Camera-type eye (tissue), 1 donor: ENCODE data around the gene OR56B4. TPM values are rescaled to one million over a fixed set of nuclear protein-coding genes. Genes with fewer than 3 reads are reported as not detected.

Experiments used
- total RNA-seq: library from RNA; depleted of rRNA; stranded (reverse); fragments of >200 nt; gene quantifications from one replicate; pipeline ENCODE4 v1.2.3, GENCODE V29; 2014

The OR56B4 gene
- not detected for total RNA-seq

GRCh38 chr11:6107384-6107783 is at the start of gene OR56B4:
Gene OR56B4 (plus strand): TSS chr11:6107684. CDS start chr11:6107779, 95 bp downstream.

Other genes starting within 250 kb of the OR56B4 start
- gene OR52E8, start 250.0 kb upstream of the OR56B4 start, total RNA-seq = not detected
- not detected for gene OR52E4, start 227.1 kb upstream of the OR56B4 start, total RNA-seq
- gene OR52E5, start 214.5 kb upstream of the OR56B4 start, total RNA-seq = not detected
- gene OR56A3, start 165.4 kb upstream of the OR56B4 start, total RNA-seq = not detected
- gene OR56A5, start 139.2 kb upstream of the OR56B4 start, total RNA-seq = not detected
- gene OR52L1, start 120.7 kb upstream of the OR56B4 start, total RNA-seq = not detected
- 0.11 TPM for gene OR56A4, start 100.7 kb upstream of the OR56B4 start, total RNA-seq
- 0.11 TPM for gene OR56A1, start 76.9 kb upstream of the OR56B4 start, total RNA-seq
- not detected for gene OR52B2, start 62.6 kb downstream of the OR56B4 start, total RNA-seq
- gene OR52W1, start 91.5 kb downstream of the OR56B4 start, total RNA-seq = not detected
- gene C11orf42, start 97.9 kb downstream of the OR56B4 start, total RNA-seq = not detected
- gene FHIP1B, start 127.0 kb downstream of the OR56B4 start, total RNA-seq = 60.8 TPM
- 0.27 TPM for gene CNGA4, start 131.4 kb downstream of the OR56B4 start, total RNA-seq
- 1.7 TPM for gene CCKBR, start 152.2 kb downstream of the OR56B4 start, total RNA-seq
- gene CAVIN3, start 212.8 kb downstream of the OR56B4 start, total RNA-seq = 38.2 TPM